HG03095 (cell line): ENCODE data around the gene BCAM.

ENCODE experiments used
- ATAC-seq: cut with Tn5 transposase; IDR thresholded peaks from one replicate; pipeline ENCODE4 v1.9.1; 2021; ENCODE audit warnings: moderate library complexity; ENCODE audit not compliant: unreplicated experiment

The BCAM gene

GRCh38 chr19:44788971-44789370 is 19.9 kb upstream of the BCAM start:
- no peak for ATAC-seq

- ATAC-seq, result no peak
Observed at GRCh38 chr19:44789943-44790483, 18.9 kb upstream of the BCAM start.

GRCh38 chr19:44792281-44792680 is 16.6 kb upstream of the BCAM start:
- no peak for ATAC-seq

GRCh38 chr19:44794610-44795009 is 14.3 kb upstream of the BCAM start:
- ATAC-seq, result no peak

- ATAC-seq, result no peak
Observed at GRCh38 chr19:44795398-44795987, 13.4 kb upstream of the BCAM start.

- ATAC-seq, result no peak
Observed at GRCh38 chr19:44796701-44797115, 12.2 kb upstream of the BCAM start.

- no peak for ATAC-seq
Observed at GRCh38 chr19:44799627-44800346, 9.1 kb upstream of the BCAM start.

- ATAC-seq, result no peak
Observed at GRCh38 chr19:44800461-44800860, 8.4 kb upstream of the BCAM start.

GRCh38 chr19:44803442-44804428 is 5.2 kb upstream of the BCAM start:
- no peak for ATAC-seq

- ATAC-seq, result no peak
Observed at GRCh38 chr19:44806291-44806690, 2.6 kb upstream of the BCAM start.

- no peak for ATAC-seq
Observed at GRCh38 chr19:44807162-44807561, 1.7 kb upstream of the BCAM start.

- no peak for ATAC-seq
Observed at GRCh38 chr19:44807652-44808462, 1.0 kb upstream of the BCAM start.

GRCh38 chr19:44809577-44810233 is 802 bp downstream of the BCAM start:
- ATAC-seq, result no peak

- ATAC-seq, result no peak
Observed at GRCh38 chr19:44810234-44811121, 1.6 kb downstream of the BCAM start.

- no peak for ATAC-seq
Observed at GRCh38 chr19:44811122-44811419, 2.2 kb downstream of the BCAM start.

- no peak for ATAC-seq
Observed at GRCh38 chr19:44812142-44812718, 3.3 kb downstream of the BCAM start.

GRCh38 chr19:44813070-44813840 is 4.4 kb downstream of the BCAM start:
- no peak for ATAC-seq

GRCh38 chr19:44813841-44814470 is 5.1 kb downstream of the BCAM start:
- no peak for ATAC-seq
